ENCODE measurements around the gene RAB9A. TPM values are rescaled to one million over a fixed set of nuclear protein-coding genes. Genes with fewer than 3 reads are reported as not detected.

RAB9A gene
- total RNA-seq, 2 experiments from 2014 or later: 16.8 to 17.5 TPM

- ChIA-PET CTCF (interaction anchor here (0.5 to 4.0 kb wide), 9 partner anchors 8 to 298 kb away, joined by 3 to 18 read pairs (median 3); no protein-coding TSS in a partner anchor), POLR2A (interaction anchor here (0.7 to 4.7 kb wide), 30 partner anchors 9 to 943 kb away, joined by 3 to 62 read pairs (median 5); partner anchors contain the start of genes GEMIN8, PRPS2, RAB9A and TCEANC)
- Mint-ChIP-seq H3K9me3 (no peaks in the 10 kb centered on the region), H3K4me1 (peaks cover 51% of the 10 kb centered on the region), H3K27me3 (no peaks in the 10 kb centered on the region), H3K27ac (peak within 1 kb of the TSS; percentile 96), H3K4me3 (peak within 1 kb of the TSS; percentile 90), H3K36me3 (ENCODE audit: low read depth) (peaks cover 45% of the 10 kb centered on the region)
- peak; percentile 92 for DNase-seq
Observed at GRCh38 chrX:13734278-13735172, 45.6 kb downstream of the RAB9A start, which contains the start of the genes OFD1 and TRAPPC2. Gene OFD1 (plus strand): TSS chrX:13734748. CDS start chrX:13735072, 324 bp downstream. Gene TRAPPC2 (minus strand): TSS chrX:13734620. CDS start chrX:13719963, 14,657 bp downstream.

- ChIA-PET POLR2A (no interaction called here), CTCF (interaction anchor here (0.8 kb wide), 1 partner anchor 927 kb away, joined by 3 read pairs; no protein-coding TSS in a partner anchor)
- Mint-ChIP-seq H3K36me3 (ENCODE audit: low read depth) (peaks cover 32% of the 10 kb centered on the region), H3K9me3 (no peaks in the 10 kb centered on the region), H3K4me1 (peaks cover 33% of the 10 kb centered on the region), H3K27ac (peak overlapping the region; percentile 85), H3K27me3 (no peaks in the 10 kb centered on the region), H3K4me3 (no peak overlapping the region)
- DNase-seq: no peak
Observed at GRCh38 chrX:13741695-13742094, 52.8 kb downstream of the RAB9A start.

GRCh38 chrX:13742397-13743176 lies 53.7 kb downstream of the RAB9A start:
- H3K27ac Mint-ChIP-seq: peak overlapping the region; percentile 85
- H3K27me3 Mint-ChIP-seq: no peaks in the 10 kb centered on the region
- peak; percentile 44 for DNase-seq
- H3K36me3 Mint-ChIP-seq (ENCODE audit: low read depth): peaks cover 35% of the 10 kb centered on the region
- no peaks in the 10 kb centered on the region for H3K9me3 Mint-ChIP-seq
- ChIA-PET POLR2A (interaction anchor here (1.1 to 2.2 kb wide), 4 partner anchors 8 to 286 kb away, joined by 4 to 16 read pairs (median 4); partner anchors contain the start of genes OFD1 and TRAPPC2), CTCF (interaction anchor here (0.7 to 1.2 kb wide), 2 partner anchors 9 to 10 kb away, joined by 3 to 6 read pairs; partner anchors contain the start of genes OFD1 and TRAPPC2)
- peaks cover 30% of the 10 kb centered on the region for H3K4me1 Mint-ChIP-seq
- peak overlapping the region; percentile 70 for H3K4me3 Mint-ChIP-seq

GRCh38 chrX:13747836-13748235 lies 58.9 kb downstream of the RAB9A start:
- H3K4me3 Mint-ChIP-seq: no peak overlapping the region
- H3K9me3 Mint-ChIP-seq: no peaks in the 10 kb centered on the region
- no peaks in the 10 kb centered on the region for H3K27me3 Mint-ChIP-seq
- H3K36me3 Mint-ChIP-seq (ENCODE audit: low read depth): peaks cover 41% of the 10 kb centered on the region
- no peak overlapping the region for H3K27ac Mint-ChIP-seq
- peak; percentile 25 for DNase-seq
- CTCF ChIA-PET: interaction anchor here (1.0 to 3.8 kb wide), 3 partner anchors 14 to 241 kb away, joined by 3 to 18 read pairs (median 7); partner anchors contain the start of genes OFD1 and TRAPPC2
- peaks cover 33% of the 10 kb centered on the region for H3K4me1 Mint-ChIP-seq
- POLR2A ChIA-PET: no interaction called here

- no peaks in the 10 kb centered on the region for H3K9me3 Mint-ChIP-seq
- H3K4me1 Mint-ChIP-seq: peaks cover 32% of the 10 kb centered on the region
- H3K36me3 Mint-ChIP-seq (ENCODE audit: low read depth): peaks cover 46% of the 10 kb centered on the region
- no peak overlapping the region for H3K27ac Mint-ChIP-seq
- H3K27me3 Mint-ChIP-seq: no peaks in the 10 kb centered on the region
- ChIA-PET POLR2A (no interaction called here), CTCF (interaction anchor here (1.0 to 3.8 kb wide), 3 partner anchors 14 to 241 kb away, joined by 3 to 18 read pairs (median 7); partner anchors contain the start of genes OFD1 and TRAPPC2)
- H3K4me3 Mint-ChIP-seq: no peak overlapping the region
- no peak for DNase-seq
Observed at GRCh38 chrX:13748486-13748885, 59.6 kb downstream of the RAB9A start.

- no peaks in the 10 kb centered on the region for H3K9me3 Mint-ChIP-seq
- H3K36me3 Mint-ChIP-seq (ENCODE audit: low read depth): peaks cover 47% of the 10 kb centered on the region
- H3K4me3 Mint-ChIP-seq: no peak overlapping the region
- H3K4me1 Mint-ChIP-seq: peaks cover 33% of the 10 kb centered on the region
- H3K27ac Mint-ChIP-seq: no peak overlapping the region
- DNase-seq: no peak
- no peaks in the 10 kb centered on the region for H3K27me3 Mint-ChIP-seq
- CTCF ChIA-PET: interaction anchor here (1.2 to 3.8 kb wide), 4 partner anchors 11 to 278 kb away, joined by 3 to 18 read pairs (median 4); partner anchors contain the start of genes OFD1 and TRAPPC2
- POLR2A ChIA-PET: interaction anchor here (1.3 to 1.5 kb wide), 2 partner anchors 15 to 280 kb away, joined by 3 to 8 read pairs; partner anchors contain the start of genes GEMIN8, OFD1 and TRAPPC2
Observed at GRCh38 chrX:13750204-13750603, 61.3 kb downstream of the RAB9A start.

GRCh38 chrX:13750812-13751211 lies 61.9 kb downstream of the RAB9A start:
- Mint-ChIP-seq H3K9me3 (no peaks in the 10 kb centered on the region), H3K27me3 (no peaks in the 10 kb centered on the region), H3K4me3 (no peak overlapping the region), H3K36me3 (ENCODE audit: low read depth) (peaks cover 42% of the 10 kb centered on the region), H3K4me1 (peaks cover 38% of the 10 kb centered on the region), H3K27ac (peak overlapping the region; percentile 56)
- POLR2A ChIA-PET: interaction anchor here (1.3 to 1.5 kb wide), 2 partner anchors 16 to 279 kb away, joined by 3 to 8 read pairs; partner anchors contain the start of genes GEMIN8, OFD1 and TRAPPC2
- DNase-seq: no peak
- CTCF ChIA-PET: interaction anchor here (1.2 to 3.8 kb wide), 4 partner anchors 10 to 277 kb away, joined by 3 to 18 read pairs (median 4); partner anchors contain the start of genes OFD1 and TRAPPC2

GRCh38 chrX:13752141-13752540 lies 63.2 kb downstream of the RAB9A start:
- Mint-ChIP-seq H3K27me3 (no peaks in the 10 kb centered on the region), H3K36me3 (ENCODE audit: low read depth) (peaks cover 38% of the 10 kb centered on the region), H3K4me3 (no peak overlapping the region), H3K27ac (no peak overlapping the region), H3K9me3 (no peaks in the 10 kb centered on the region), H3K4me1 (peaks cover 38% of the 10 kb centered on the region)
- POLR2A ChIA-PET: interaction anchor here (0.6 to 1.0 kb wide), 2 partner anchors 46 to 90 kb away, joined by 3 read pairs; no protein-coding TSS in a partner anchor
- no peak for DNase-seq
- CTCF ChIA-PET: interaction anchor here (0.8 to 1.3 kb wide), 2 partner anchors 9 to 280 kb away, joined by 3 read pairs; no protein-coding TSS in a partner anchor

- no peaks in the 10 kb centered on the region for H3K9me3 Mint-ChIP-seq
- no peak for DNase-seq
- CTCF ChIA-PET: interaction anchor here (0.8 to 1.3 kb wide), 4 partner anchors 10 to 280 kb away, joined by 3 read pairs; no protein-coding TSS in a partner anchor
- H3K4me1 Mint-ChIP-seq: peaks cover 35% of the 10 kb centered on the region
- POLR2A ChIA-PET: interaction anchor here (1.0 kb wide), 1 partner anchor 90 kb away, joined by 3 read pairs; no protein-coding TSS in a partner anchor
- H3K27ac Mint-ChIP-seq: no peak overlapping the region
- H3K4me3 Mint-ChIP-seq: no peak overlapping the region
- H3K27me3 Mint-ChIP-seq: no peaks in the 10 kb centered on the region
- peaks cover 33% of the 10 kb centered on the region for H3K36me3 Mint-ChIP-seq (ENCODE audit: low read depth)
Observed at GRCh38 chrX:13752646-13753045, 63.7 kb downstream of the RAB9A start.

- peaks cover 43% of the 10 kb centered on the region for H3K36me3 Mint-ChIP-seq (ENCODE audit: low read depth)
- CTCF ChIA-PET: interaction anchor here (0.6 to 2.0 kb wide), 5 partner anchors 20 to 1282 kb away, joined by 3 to 5 read pairs (median 3); partner anchors contain the start of genes OFD1 and RAB9A
- H3K4me1 Mint-ChIP-seq: peaks cover 36% of the 10 kb centered on the region
- no peaks in the 10 kb centered on the region for H3K9me3 Mint-ChIP-seq
- H3K4me3 Mint-ChIP-seq: no peak overlapping the region
- no peak for DNase-seq
- no peak overlapping the region for H3K27ac Mint-ChIP-seq
- no peaks in the 10 kb centered on the region for H3K27me3 Mint-ChIP-seq
- POLR2A ChIA-PET: interaction anchor here (1.0 to 1.9 kb wide), 4 partner anchors 12 to 275 kb away, joined by 3 to 15 read pairs (median 4); partner anchors contain the start of genes GEMIN8, OFD1 and TRAPPC2
Observed at GRCh38 chrX:13754765-13755164, 65.8 kb downstream of the RAB9A start.

- peak; percentile 23 for DNase-seq
- CTCF ChIA-PET: interaction anchor here (0.8 to 2.0 kb wide), 4 partner anchors 20 to 277 kb away, joined by 3 to 5 read pairs (median 4); partner anchors contain the start of genes OFD1 and RAB9A
- POLR2A ChIA-PET: interaction anchor here (1.0 to 1.9 kb wide), 4 partner anchors 13 to 274 kb away, joined by 3 to 15 read pairs (median 4); partner anchors contain the start of genes GEMIN8, OFD1 and TRAPPC2
- peaks cover 42% of the 10 kb centered on the region for H3K36me3 Mint-ChIP-seq (ENCODE audit: low read depth)
- no peak overlapping the region for H3K27ac Mint-ChIP-seq
- H3K4me1 Mint-ChIP-seq: peaks cover 32% of the 10 kb centered on the region
- no peak overlapping the region for H3K4me3 Mint-ChIP-seq
- H3K9me3 Mint-ChIP-seq: no peaks in the 10 kb centered on the region
- H3K27me3 Mint-ChIP-seq: no peaks in the 10 kb centered on the region
Observed at GRCh38 chrX:13755254-13755653, 66.3 kb downstream of the RAB9A start.
